ENCODE data around the gene ASB8. TPM values are rescaled to one million over a fixed set of nuclear protein-coding genes. Genes with fewer than 3 reads are reported as not detected.
A peak's percentile ranks its signal among the peaks of the same experiment; 100 is the strongest.

The ASB8 gene
- total and polyA plus RNA-seq, 12 donors: 24.9 to 103 (median 83.7) TPM

DNA sequence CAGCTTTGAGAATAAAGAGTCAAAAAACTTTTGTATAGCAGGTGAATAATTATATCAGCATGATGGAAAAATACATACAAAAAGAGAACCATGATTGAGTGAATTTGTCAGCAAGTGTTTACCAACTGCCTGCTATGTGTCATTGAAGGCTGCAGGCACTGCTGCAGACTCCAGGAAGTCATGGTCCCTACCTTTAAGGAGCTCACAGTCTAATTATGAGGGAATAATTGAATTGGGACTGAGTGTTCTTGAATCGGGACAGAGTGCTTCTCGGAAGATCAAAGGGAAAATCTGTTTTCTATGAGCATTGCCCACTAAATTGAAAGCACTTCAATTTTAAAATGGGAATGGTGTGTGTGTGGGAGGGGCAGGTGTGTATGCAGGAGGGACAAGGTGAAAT, 36.3 kb upstream of the ASB8 start:
- WGBS, 2 donors: 52 to 68% methylated on average over 2 of the region's 2 CpGs
- ATAC-seq: no peak
- intact Hi-C loops (cut with DNase I): loop anchor here in 2 of 10 donors (10.0 kb wide), 3 partner anchors 109 to 421 kb away; partner anchors contain the start of gene ZNF641 (in 1 of the 2)
- Histone ChIP-seq H3K4me1 (peaks cover 0 to 14% (median 8%) of the 10 kb centered on the region in 9 donors), H3K36me3 (no peaks in the 10 kb centered on the region), H3K27ac (no peak overlapping the region), H3K4me3 (no peak overlapping the region), H3K9me3 (no peaks in the 10 kb centered on the region), H3K27me3 (peaks cover 0 to 13% (median 0%) of the 10 kb centered on the region in 7 donors)
- no peak for DNase-seq
- TF ChIP-seq, protein P1, sequence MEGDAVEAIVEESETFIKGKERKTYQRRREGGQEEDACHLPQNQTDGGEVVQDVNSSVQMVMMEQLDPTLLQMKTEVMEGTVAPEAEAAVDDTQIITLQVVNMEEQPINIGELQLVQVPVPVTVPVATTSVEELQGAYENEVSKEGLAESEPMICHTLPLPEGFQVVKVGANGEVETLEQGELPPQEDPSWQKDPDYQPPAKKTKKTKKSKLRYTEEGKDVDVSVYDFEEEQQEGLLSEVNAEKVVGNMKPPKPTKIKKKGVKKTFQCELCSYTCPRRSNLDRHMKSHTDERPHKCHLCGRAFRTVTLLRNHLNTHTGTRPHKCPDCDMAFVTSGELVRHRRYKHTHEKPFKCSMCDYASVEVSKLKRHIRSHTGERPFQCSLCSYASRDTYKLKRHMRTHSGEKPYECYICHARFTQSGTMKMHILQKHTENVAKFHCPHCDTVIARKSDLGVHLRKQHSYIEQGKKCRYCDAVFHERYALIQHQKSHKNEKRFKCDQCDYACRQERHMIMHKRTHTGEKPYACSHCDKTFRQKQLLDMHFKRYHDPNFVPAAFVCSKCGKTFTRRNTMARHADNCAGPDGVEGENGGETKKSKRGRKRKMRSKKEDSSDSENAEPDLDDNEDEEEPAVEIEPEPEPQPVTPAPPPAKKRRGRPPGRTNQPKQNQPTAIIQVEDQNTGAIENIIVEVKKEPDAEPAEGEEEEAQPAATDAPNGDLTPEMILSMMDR (IDR thresholded peaks at IDR 0.05): no peak

DNA sequence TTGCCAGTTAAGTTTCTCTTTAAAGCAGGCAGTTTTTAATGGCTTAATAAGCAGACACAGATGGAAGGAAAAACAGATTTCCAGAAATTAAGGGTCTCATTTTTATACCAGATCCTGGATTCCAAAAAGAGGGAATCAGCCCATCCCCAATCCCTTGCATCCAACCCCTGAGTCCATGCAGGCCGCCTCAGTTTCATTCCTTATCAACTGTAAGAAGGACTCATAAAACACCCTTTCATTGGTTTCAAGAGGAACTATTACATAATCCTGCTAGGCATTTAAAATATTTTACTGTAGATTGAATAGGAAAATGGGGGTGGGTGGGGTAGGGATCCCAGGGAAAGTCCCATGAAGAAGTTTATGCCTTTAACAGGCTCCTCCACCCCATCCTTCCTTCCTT, 35.5 kb upstream of the ASB8 start:
- Histone ChIP-seq H3K4me3 (no peak overlapping the region), H3K9me3 (no peaks in the 10 kb centered on the region), H3K27ac (no peak overlapping the region), H3K27me3 (peaks cover 0 to 13% (median 0%) of the 10 kb centered on the region in 7 donors), H3K36me3 (no peaks in the 10 kb centered on the region), H3K4me1 (peaks cover 0 to 14% (median 8%) of the 10 kb centered on the region in 9 donors)
- 80 to 81% methylated on average over 1 of the region's 1 CpG for WGBS, 2 donors
- intact Hi-C loops (cut with DNase I): loop anchor here in 2 of 10 donors (10.0 kb wide), 3 partner anchors 108 to 422 kb away; partner anchors contain the start of gene ZNF641 (in 1 of the 2)
- ATAC-seq (no peak), DNase-seq (no peak)
- TF ChIP-seq, protein P1 (IDR thresholded peaks at IDR 0.05): no peak

DNA sequence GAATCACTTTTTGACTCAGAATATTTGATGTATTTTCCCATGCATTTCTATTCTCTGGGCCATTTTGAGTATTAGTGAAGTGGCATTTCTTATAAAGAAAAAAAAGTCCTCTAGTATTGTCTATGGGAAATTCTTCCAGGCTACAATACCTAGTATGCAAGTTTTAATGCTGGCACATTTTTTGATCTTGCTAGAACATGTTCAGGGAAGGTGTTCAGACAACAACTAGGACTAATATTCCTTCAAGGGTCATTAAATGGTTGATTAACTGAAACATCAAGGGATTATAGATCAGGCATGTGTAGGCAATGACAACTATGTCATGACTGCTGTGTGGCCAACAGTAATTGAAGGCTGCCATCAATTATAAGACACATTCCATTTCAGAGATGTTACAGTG, 33.8 kb upstream of the ASB8 start:
- Histone ChIP-seq H3K36me3 (no peaks in the 10 kb centered on the region), H3K4me1 (peaks cover 0 to 6% (median 0%) of the 10 kb centered on the region in 9 donors), H3K4me3 (no peak overlapping the region), H3K27ac (no peak overlapping the region), H3K9me3 (no peaks in the 10 kb centered on the region), H3K27me3 (peaks cover 0 to 14% (median 0%) of the 10 kb centered on the region in 7 donors)
- TF ChIP-seq, protein P1 (IDR thresholded peaks at IDR 0.05): no peak
- DNase-seq: no peak
- ATAC-seq: no peak
- intact Hi-C loops (cut with DNase I): loop anchor here in 2 of 10 donors (10.0 kb wide), 3 partner anchors 106 to 424 kb away; partner anchors contain the start of gene ZNF641 (in 1 of the 2)

DNA sequence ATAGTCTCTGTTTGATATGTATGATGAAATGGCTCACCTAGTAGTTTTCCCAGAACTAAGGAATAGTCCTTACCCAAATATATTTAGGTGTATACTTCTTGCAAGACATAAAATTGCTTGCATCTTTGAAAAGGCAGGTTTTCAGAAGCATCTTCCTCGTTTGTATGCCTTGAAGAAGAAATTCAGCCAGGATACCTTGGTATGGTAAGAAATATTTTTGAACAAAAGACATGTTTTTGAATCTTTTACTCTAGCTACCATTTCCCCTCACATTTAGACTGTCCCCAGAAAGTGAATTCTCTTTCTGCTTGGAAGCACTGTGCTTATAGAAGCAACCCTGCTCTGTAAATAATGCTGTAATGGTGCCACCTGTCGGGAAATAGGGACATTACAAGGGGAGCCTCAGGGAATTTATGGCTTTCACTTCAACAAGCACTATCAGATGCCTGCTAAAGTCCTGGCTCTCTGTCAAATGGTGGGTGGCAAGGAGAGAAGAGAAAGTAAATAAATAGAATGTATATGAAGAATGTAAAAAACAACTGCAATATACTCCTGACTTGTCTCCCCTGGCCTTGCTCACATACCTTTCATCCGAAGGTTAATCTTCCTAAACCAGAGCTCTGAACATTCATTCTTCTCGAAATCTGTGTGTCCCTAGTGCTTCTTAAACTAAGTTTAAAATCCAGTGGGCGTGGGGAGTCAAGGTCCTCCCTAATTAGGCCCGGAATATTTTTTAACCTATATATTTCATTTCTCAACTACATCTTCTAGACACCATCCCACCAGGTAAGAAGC, 32.2 kb upstream of the ASB8 start:
- Histone ChIP-seq H3K27me3 (peaks cover 0 to 27% (median 6%) of the 10 kb centered on the region in 7 donors), H3K4me3 (no peak overlapping the region), H3K36me3 (no peaks in the 10 kb centered on the region), H3K9me3 (no peaks in the 10 kb centered on the region), H3K27ac (no peak overlapping the region), H3K4me1 (peaks cover 0 to 9% (median under 1%) of the 10 kb centered on the region in 9 donors)
- DNase-seq: peak in 1 of 2 donors; percentile 59
- intact Hi-C loops (cut with DNase I): loop anchor here in 3 of 10 donors (10.0 kb wide), 4 partner anchors 105 to 435 kb away; partner anchors contain the start of gene ZNF641 (in 1 of the 3)
- ATAC-seq: peak; percentile 54 to 77 (median 70)
- TF ChIP-seq, protein P1 (IDR thresholded peaks at IDR 0.05): peak; percentile 57 to 91 (median 87)
- 41 to 45% methylated on average over 6 of the region's 6 CpGs for WGBS, 2 donors

All from heart right ventricle (tissue), 16 donors.